Measurements from ENCODE around the gene KRTAP10-6.
"Not testable (repeated sequence)": the region's sequence is repeated elsewhere in the genome, so short reads cannot be mapped to it uniquely, and the experiment has no call there.

Gene KRTAP10-6

DNA sequence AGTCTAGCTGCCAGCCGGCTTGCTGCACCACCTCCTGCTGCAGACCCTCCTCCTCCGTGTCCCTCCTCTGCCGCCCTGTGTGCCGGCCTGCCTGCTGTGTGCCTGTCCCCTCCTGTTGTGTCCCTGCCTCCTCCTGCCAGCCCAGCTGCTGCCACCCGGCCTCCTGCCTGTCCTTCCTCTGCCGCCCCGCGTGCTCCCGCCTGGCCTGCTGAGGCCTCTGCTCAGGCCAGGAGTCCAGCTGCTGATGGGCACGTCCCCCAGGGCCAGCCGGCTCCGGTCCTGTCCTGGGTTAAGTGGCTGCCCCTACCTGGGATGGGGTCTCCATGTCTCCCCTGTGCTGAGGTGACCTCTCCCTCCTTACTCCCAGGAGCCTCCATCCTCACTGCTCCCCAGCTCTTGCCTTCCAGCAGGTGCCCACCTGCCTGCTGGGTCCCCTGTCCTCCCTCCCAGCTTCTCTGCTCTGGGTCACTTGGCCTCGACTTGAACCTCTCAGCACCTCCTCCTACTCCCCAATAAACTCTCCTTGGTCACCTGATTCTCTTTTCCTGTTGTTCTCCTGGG lies 20.4 kb upstream of the KRTAP10-6 start:
- no peak for DNase-seq
- Mint-ChIP-seq H3K27ac (no peak overlapping the region), H3K36me3 (ENCODE audit: low read depth) (no peaks in the 10 kb centered on the region), H3K9me3 (peaks cover 19% of the 10 kb centered on the region), H3K27me3 (no peaks in the 10 kb centered on the region), H3K4me1 (ENCODE audit: low read depth) (peaks cover 21% of the 10 kb centered on the region), H3K4me3 (no peak overlapping the region)

DNA sequence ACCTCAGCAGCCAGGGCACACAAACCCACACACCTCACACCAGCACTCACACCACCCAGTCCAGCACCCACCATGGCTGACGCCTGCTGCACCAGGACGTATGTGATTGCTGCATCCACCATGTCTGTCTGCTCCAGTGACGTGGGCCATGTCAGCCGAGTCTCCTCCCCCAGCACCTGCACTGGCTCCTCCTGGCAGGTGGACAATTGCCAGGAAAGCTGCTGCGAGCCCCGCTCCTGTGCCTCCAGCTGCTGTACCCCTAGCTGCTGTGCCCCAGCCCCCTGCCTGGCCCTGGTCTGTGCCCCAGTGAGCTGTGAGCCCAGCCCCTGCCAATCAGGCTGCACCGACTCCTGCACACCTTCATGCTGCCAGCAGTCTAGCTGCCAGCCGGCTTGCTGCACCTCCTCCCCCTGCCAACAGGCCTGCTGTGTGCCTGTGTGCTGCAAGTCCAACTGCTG lies 19.8 kb upstream of the KRTAP10-6 start, which contains the start of gene KRTAP10-8:
TSS of gene KRTAP10-8 (plus strand) at position 51 of the 458 bp plus-strand sequence. CDS start at position 73, 22 bp downstream.
- no peaks in the 10 kb centered on the region for H3K36me3 Mint-ChIP-seq (ENCODE audit: low read depth)
- H3K9me3 Mint-ChIP-seq: peaks cover 19% of the 10 kb centered on the region
- no peak within 1 kb of the TSS for H3K4me3 Mint-ChIP-seq
- no peak within 1 kb of the TSS for H3K27ac Mint-ChIP-seq
- no peaks in the 10 kb centered on the region for H3K27me3 Mint-ChIP-seq
- no peak for DNase-seq
- peaks cover 15% of the 10 kb centered on the region for H3K4me1 Mint-ChIP-seq (ENCODE audit: low read depth)

DNA sequence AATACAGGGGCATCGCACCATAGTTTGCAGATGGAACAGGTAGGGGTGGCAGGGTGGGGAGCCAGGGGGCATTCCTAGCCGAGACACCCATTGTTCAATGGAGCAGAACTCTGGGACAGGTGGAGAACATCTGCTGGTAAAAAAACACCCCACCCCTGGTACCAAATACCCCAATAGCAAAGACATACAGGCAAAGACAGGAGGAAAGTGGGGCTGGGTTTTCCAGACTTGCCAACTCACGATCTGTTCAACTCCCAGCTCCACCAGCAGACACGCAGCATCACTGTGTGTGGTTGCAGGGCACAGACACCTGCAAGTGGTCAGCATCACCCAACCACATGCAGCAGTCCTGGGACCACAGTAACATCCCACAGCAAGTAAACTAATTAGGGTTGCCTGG lies 19.2 kb upstream of the KRTAP10-6 start:
- H3K9me3 Mint-ChIP-seq: peaks cover 20% of the 10 kb centered on the region
- peaks cover 10% of the 10 kb centered on the region for H3K4me1 Mint-ChIP-seq (ENCODE audit: low read depth)
- no peak overlapping the region for H3K27ac Mint-ChIP-seq
- H3K4me3 Mint-ChIP-seq: no peak overlapping the region
- no peak for DNase-seq
- H3K36me3 Mint-ChIP-seq (ENCODE audit: low read depth): no peaks in the 10 kb centered on the region
- H3K27me3 Mint-ChIP-seq: no peaks in the 10 kb centered on the region

DNA sequence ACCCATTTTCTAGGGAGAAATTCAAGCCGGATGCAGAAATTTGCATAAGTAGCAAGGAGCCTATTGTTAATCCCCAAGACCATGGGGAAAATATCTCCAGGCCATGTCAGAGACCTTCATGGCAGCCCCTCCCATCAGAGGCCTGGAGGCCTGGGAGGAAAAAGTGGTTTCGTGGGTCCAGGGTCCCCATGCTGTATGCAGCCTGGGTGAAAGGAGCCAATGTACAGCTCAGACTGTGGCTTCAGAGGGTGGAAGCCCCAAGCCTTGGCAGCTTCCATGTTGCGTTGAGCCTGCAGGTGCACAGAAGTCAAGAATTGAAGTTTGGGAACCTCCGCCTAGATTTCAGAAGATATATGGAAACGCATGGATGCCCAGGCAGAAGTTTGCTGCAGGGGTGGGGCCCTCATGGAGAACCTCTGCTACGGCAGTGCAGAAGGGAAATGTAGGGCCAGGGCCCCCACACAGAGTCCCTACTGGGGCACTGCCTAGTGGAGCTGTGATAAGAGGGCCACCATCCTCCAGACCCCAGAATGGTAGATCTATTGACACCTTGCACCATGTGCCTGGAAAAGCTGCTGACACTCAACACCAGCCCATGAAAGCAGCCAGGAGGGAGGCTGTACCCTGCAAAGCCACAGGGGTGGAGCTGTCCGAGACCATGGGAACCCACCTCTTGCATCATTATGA lies 18.0 kb upstream of the KRTAP10-6 start:
- H3K9me3 Mint-ChIP-seq: peaks cover 22% of the 10 kb centered on the region
- H3K4me3 Mint-ChIP-seq; H3K27ac Mint-ChIP-seq; DNase-seq; H3K36me3 Mint-ChIP-seq (ENCODE audit: low read depth); H3K27me3 Mint-ChIP-seq; H3K4me1 Mint-ChIP-seq (ENCODE audit: low read depth): not testable (repeated sequence)

DNA sequence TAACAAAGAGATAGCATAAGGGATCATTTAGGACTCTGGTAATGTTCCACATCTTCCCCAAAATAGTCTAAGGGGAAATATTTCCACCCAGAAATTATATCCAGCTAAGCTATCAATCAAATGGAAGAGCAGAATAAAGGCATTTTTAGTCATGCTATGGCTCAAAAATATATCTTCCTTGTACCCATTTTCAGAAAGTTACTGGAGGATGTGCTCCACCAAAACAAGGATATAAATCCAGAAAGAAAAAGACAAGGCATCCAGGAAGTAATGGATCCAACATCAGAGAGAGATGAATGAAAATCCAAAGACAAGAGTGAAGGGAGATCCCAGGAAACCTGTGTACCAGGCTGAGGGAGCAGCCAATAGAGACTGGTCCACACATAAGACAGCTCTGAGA lies 16.9 kb upstream of the KRTAP10-6 start:
- no peak for DNase-seq
- Mint-ChIP-seq H3K36me3 (ENCODE audit: low read depth) (no peaks in the 10 kb centered on the region), H3K9me3 (peaks cover 25% of the 10 kb centered on the region), H3K4me1 (ENCODE audit: low read depth) (peaks cover 1% of the 10 kb centered on the region), H3K27ac (no peak overlapping the region), H3K27me3 (no peaks in the 10 kb centered on the region), H3K4me3 (no peak overlapping the region)

DNA sequence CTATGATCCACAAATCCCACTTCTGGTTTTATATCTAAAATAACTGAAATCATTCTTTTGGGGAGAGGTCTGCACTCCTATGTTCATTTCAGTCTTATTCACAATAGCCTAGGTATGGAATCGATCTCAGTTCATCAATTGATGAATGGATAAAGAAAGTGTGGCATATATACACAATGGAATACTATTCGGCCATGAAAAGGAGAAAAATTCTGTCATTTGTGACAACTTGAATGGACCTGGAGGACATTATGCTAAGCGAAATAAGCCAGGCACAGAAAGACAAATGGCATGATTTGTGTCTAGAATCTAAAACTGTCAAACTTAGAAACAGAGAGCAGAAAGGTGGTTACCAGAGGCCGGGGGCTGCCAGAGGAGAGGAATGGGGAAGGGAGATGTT lies 14.2 kb upstream of the KRTAP10-6 start:
- H3K4me3 Mint-ChIP-seq: no peak overlapping the region
- no peak for DNase-seq
- peaks cover 24% of the 10 kb centered on the region for H3K9me3 Mint-ChIP-seq
- no peaks in the 10 kb centered on the region for H3K4me1 Mint-ChIP-seq (ENCODE audit: low read depth)
- H3K36me3 Mint-ChIP-seq (ENCODE audit: low read depth): no peaks in the 10 kb centered on the region
- no peak overlapping the region for H3K27ac Mint-ChIP-seq
- peaks cover 3% of the 10 kb centered on the region for H3K27me3 Mint-ChIP-seq

DNA sequence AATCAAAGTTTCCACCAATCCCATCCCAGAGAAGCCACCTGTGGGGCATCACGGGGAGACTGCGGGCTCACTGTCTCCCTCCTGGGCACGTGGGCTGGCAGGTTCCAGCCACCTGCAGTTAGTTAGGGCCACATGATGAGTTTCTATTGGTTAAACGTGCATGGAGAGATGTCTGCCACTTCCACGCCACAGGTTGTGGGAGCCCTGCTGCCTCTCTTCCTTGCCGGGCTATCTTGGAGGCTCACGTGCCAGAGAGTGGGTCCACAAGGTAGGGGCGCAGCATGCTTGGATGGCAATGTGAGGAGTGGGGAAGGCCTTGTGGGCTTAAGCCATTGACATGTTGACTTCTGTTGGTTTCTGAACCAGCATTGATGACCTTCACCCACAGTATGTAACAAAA lies 11.6 kb upstream of the KRTAP10-6 start:
- H3K9me3 Mint-ChIP-seq: peaks cover 8% of the 10 kb centered on the region
- no peak overlapping the region for H3K27ac Mint-ChIP-seq
- H3K27me3 Mint-ChIP-seq: peaks cover 5% of the 10 kb centered on the region
- H3K4me3 Mint-ChIP-seq: no peak overlapping the region
- no peaks in the 10 kb centered on the region for H3K4me1 Mint-ChIP-seq (ENCODE audit: low read depth)
- H3K36me3 Mint-ChIP-seq (ENCODE audit: low read depth): no peaks in the 10 kb centered on the region
- DNase-seq: no peak

DNA sequence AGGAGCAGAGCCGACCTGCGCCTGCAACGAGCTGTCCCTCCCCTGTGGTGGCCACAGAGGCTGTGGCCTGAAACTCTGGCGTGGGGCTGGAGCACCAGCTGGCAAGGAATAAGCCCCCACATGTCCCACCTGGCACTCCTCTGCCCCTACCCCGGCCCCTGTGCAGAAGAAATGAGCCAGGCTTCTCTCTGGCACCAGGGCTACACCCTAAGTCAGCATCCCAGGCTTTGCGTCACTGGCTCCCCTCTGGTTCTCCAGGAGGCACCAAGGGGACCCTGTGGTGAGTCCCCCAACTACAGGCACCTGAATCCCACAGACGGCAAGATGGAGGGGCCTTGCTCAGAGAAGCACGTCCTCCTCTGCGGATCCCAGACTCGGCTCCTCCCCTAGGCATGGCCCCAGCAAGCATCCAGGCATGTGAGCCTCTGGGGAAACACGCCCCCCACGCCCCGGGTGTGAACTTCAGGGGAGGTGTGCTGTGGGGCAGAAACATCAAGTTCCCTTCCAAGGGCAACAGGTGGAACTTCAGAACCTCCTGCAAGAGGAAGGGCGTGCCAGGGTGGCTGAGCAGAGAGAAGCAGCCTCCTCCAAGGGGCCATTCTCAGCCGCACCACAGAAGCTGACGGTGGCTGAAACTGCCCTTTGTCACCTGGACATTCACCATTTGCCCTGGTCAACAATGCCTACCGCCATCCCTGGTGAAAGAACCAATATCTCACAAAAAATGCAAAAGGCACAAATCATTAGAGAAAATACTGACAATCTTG lies 11.0 kb upstream of the KRTAP10-6 start:
- no peaks in the 10 kb centered on the region for H3K36me3 Mint-ChIP-seq (ENCODE audit: low read depth)
- peaks cover 5% of the 10 kb centered on the region for H3K27me3 Mint-ChIP-seq
- DNase-seq: no peak

DNA sequence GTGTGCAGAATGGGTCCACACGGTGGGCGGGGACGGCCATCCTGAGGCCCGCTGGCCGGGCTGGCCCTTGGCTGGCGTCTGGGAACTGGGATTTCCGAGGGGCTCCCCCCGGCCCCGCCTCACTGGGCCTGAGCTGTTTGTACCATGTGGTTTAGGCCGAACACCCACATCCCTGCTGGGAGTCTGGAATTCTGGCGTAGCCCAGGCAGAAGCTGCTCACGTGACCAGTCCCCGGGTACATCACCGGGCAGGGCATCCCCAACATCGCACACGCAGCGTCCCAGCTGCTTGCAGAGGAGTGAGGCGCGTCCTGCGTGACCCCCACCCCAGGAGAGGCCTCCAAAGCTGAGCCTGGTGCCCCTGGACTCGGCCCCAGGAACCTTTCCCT lies 10.2 kb upstream of the KRTAP10-6 start:
- no peak overlapping the region for H3K4me3 Mint-ChIP-seq
- no peak overlapping the region for H3K27ac Mint-ChIP-seq
- peaks cover 6% of the 10 kb centered on the region for H3K9me3 Mint-ChIP-seq
- H3K36me3 Mint-ChIP-seq (ENCODE audit: low read depth): no peaks in the 10 kb centered on the region
- no peaks in the 10 kb centered on the region for H3K4me1 Mint-ChIP-seq (ENCODE audit: low read depth)
- no peak for DNase-seq
- H3K27me3 Mint-ChIP-seq: peaks cover 5% of the 10 kb centered on the region

More for the DNA sequence above, 11.0 kb upstream of the KRTAP10-6 start:
- no peak overlapping the region for H3K4me3 Mint-ChIP-seq
- H3K4me1 Mint-ChIP-seq (ENCODE audit: low read depth): no peaks in the 10 kb centered on the region
- peaks cover 6% of the 10 kb centered on the region for H3K9me3 Mint-ChIP-seq
- no peak overlapping the region for H3K27ac Mint-ChIP-seq

DNA sequence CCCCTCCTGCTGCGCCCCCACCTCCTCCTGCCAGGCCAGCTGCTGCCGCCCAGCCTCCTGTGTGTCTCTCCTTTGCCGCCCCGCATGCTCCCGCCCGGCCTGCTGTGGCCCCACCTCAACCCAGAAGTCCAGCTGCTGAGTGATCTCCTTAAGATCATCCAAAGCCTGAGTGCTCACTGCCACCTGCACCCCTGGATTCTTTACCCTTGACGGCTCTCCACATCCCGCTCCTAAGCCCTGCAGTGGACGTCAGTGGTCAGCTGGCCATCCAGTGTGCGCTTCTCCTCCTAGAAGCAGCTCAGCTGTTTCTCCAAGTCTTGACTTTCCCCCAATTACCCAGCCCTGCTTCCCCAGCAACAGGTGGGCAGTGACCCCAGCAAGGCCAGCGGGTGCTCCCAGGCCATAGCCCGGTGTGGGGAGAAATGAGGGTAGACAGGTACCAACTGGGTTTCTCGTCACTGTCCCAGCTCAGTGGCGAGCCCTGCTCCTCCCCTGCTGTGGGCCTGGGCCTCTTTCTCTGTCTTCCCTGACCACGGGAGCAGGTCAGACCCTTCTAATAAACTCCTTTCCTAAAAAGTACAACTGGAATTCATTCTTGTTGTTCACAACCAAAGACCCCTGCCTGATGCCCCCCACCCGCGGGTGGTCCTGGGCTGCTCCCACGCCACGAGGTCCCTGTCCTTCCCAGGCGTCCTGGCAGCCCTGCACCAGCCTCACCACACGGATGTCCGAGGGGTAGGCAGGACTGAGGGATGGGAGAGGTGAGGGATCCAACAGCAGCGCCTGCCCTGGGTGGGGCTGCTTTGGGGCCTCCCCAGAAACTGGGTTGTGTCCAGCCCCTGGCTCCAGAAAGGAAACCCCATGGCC lies 9.5 kb upstream of the KRTAP10-6 start:
- H3K36me3 Mint-ChIP-seq (ENCODE audit: low read depth): no peaks in the 10 kb centered on the region
- H3K27ac Mint-ChIP-seq: no peak overlapping the region

DNA sequence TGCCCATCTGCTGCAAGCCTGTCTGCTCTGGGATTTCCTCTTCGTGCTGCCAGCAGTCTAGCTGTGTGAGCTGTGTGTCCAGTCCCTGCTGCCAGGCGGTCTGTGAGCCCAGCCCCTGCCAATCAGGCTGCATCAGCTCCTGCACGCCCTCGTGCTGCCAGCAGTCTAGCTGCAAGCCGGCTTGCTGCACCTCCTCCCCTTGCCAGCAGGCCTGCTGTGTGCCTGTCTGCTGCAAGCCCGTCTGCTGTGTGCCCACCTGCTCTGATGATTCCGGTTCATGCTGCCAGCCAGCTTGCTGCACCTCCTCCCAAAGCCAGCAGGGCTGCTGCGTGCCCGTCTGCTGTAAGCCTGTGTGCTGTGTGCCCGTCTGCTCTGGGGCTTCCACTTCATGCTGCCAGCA lies 8.8 kb upstream of the KRTAP10-6 start:
- H3K27me3 Mint-ChIP-seq; H3K4me3 Mint-ChIP-seq; DNase-seq; H3K36me3 Mint-ChIP-seq (ENCODE audit: low read depth); H3K27ac Mint-ChIP-seq; H3K4me1 Mint-ChIP-seq (ENCODE audit: low read depth); H3K9me3 Mint-ChIP-seq: not testable (repeated sequence)

More for the DNA sequence above, 9.5 kb upstream of the KRTAP10-6 start:
- Mint-ChIP-seq H3K27me3 (peaks cover 5% of the 10 kb centered on the region), H3K9me3 (peaks cover 6% of the 10 kb centered on the region), H3K4me3 (no peak overlapping the region), H3K4me1 (ENCODE audit: low read depth) (no peaks in the 10 kb centered on the region)
- DNase-seq: no peak

DNA sequence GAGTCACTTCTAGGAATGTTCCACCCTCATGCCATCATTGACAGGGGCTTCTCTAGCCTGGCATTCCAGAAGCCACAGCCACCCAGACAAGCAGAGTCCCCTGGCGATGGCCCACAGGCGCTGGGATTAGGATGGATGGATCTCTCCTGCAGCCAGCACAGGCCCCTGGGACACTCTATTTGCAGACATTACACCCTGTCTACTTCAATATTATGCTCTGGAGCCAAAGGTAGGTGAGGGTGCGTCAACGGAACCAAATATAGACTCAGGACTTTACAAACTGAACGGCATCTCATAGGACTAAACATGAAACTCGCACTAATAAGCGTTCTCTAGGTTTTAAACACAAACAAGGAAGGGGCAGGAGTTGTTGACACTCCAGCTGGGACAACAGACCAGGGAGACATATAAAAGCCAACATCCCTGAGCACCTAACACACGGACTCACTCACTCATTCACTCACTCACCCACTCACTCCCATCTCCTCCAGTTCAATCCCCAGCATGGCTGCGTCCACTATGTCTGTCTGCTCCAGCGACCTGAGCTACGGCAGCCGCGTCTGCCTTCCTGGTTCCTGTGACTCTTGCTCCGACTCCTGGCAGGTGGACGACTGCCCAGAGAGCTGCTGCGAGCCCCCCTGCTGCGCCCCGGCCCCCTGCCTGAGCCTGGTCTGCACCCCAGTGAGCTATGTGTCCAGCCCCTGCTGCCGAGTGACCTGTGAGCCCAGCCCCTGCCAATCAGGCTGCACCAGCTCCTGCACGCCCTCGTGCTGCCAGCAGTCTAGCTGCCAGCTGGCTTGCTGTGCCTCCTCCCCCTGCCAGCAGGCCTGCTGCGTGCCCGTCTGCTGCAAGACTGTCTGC lies 8.0 kb upstream of the KRTAP10-6 start, which contains the start of gene KRTAP10-7:
TSS of gene KRTAP10-7 (plus strand) at position 480 of the 861 bp plus-strand sequence. CDS start at position 505, 25 bp downstream.
- H3K36me3 Mint-ChIP-seq (ENCODE audit: low read depth); DNase-seq; H3K4me3 Mint-ChIP-seq; H3K4me1 Mint-ChIP-seq (ENCODE audit: low read depth); H3K27me3 Mint-ChIP-seq; H3K27ac Mint-ChIP-seq; H3K9me3 Mint-ChIP-seq: not testable (repeated sequence)

DNA sequence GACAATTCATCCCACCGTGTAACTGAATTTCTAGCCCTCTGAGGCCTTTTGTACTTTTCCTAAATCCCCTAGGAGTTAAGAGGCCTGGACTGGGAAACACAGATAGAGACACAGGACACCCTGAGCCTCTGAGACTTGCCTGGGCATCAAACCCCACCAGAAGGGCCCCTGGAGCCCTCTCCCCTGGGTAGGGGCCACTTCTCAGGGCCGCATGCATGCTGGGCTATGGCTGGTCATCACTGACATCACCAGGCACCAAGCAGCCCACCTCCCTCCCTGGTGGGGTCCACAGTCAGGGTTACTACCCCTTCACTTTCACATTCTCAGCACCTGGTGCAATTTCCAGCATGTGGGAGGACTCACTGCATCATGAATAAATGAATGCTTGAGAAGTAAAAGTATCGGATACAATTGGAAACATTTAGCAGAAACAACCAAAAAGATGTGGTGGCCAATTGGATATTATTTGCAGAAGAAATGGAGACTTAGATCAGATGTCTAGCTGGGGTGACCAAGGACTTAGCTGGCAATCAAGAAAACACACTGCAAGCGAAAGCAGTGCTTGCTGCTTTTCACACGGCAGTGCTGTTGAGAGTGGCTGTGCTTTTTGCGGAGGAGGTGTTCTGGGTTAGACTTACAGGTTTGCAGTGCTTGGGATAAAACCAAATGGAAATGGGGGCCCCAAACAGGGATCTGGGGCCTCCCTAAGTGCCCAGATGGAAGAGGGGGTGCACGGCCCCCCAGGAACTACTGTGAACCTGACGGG lies 7.1 kb upstream of the KRTAP10-6 start:
- no peak for DNase-seq
- H3K36me3 Mint-ChIP-seq (ENCODE audit: low read depth): no peaks in the 10 kb centered on the region
- H3K9me3 Mint-ChIP-seq: no peaks in the 10 kb centered on the region
- H3K4me3 Mint-ChIP-seq: no peak overlapping the region
- peaks cover 5% of the 10 kb centered on the region for H3K27me3 Mint-ChIP-seq
- no peaks in the 10 kb centered on the region for H3K4me1 Mint-ChIP-seq (ENCODE audit: low read depth)
- no peak overlapping the region for H3K27ac Mint-ChIP-seq
